ENCODE data around the gene TMEM11. TPM values are rescaled to one million over a fixed set of nuclear protein-coding genes. Genes with fewer than 3 reads are reported as not detected.

TMEM11 gene
- total RNA-seq, 3 donors from 2014 or later (not counting 1 experiment from before 2014, with no cell fraction given): 18.4 to 27.0 (median 18.6) TPM

- H3K9me3 Mint-ChIP-seq: no peaks in the 10 kb centered on the region
- Histone ChIP-seq H3K36me3 (ENCODE audit: control insufficient read depth, insufficient read depth, low read length) (no peaks in the 10 kb centered on the region), H3K27me3 (ENCODE audit: control insufficient read depth, insufficient read depth, low read length) (no peaks in the 10 kb centered on the region), H3K4me1 (ENCODE audit: control insufficient read depth, insufficient read depth, low read length) (peaks cover 31% of the 10 kb centered on the region), H3K9me3 (ENCODE audit: control insufficient read depth, insufficient read depth, low read length) (no peaks in the 10 kb centered on the region), H3K4me3 (ENCODE audit: low read length) (no peak overlapping the region), H3K27ac (ENCODE audit: low read length) (no peak overlapping the region)
- peak overlapping the region; percentile 96 for H3K4me3 Mint-ChIP-seq
- DNase-seq (no peak), ATAC-seq (no peak)
- intact Hi-C loops (cut with micrococcal nuclease): loop anchor here (2.0 kb wide), 3 partner anchors 89 to 295 kb away; partner anchors contain the start of genes DHRS7B and USP22
- TF ChIP-seq, protein P1, sequence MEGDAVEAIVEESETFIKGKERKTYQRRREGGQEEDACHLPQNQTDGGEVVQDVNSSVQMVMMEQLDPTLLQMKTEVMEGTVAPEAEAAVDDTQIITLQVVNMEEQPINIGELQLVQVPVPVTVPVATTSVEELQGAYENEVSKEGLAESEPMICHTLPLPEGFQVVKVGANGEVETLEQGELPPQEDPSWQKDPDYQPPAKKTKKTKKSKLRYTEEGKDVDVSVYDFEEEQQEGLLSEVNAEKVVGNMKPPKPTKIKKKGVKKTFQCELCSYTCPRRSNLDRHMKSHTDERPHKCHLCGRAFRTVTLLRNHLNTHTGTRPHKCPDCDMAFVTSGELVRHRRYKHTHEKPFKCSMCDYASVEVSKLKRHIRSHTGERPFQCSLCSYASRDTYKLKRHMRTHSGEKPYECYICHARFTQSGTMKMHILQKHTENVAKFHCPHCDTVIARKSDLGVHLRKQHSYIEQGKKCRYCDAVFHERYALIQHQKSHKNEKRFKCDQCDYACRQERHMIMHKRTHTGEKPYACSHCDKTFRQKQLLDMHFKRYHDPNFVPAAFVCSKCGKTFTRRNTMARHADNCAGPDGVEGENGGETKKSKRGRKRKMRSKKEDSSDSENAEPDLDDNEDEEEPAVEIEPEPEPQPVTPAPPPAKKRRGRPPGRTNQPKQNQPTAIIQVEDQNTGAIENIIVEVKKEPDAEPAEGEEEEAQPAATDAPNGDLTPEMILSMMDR (IDR thresholded peaks at IDR 0.05): no peak
- H3K27me3 Mint-ChIP-seq (ENCODE audit: low read depth in 2 of 2): no peaks in the 10 kb centered on the region
- WGBS (ENCODE audit: insufficient coverage): 91% methylated on average over 4 of the region's 6 CpGs
- H3K36me3 Mint-ChIP-seq: no peaks in the 10 kb centered on the region
- H3K27ac Mint-ChIP-seq: peak overlapping the region; percentile 92 to 95
- H3K4me1 Mint-ChIP-seq: peaks cover 34 to 42% of the 10 kb centered on the region in 2 donors
Measured at GRCh38 chr17:21215935-21216334, 2.0 kb upstream of the TMEM11 start.

GRCh38 chr17:21214777-21215541 lies 998 bp upstream of the TMEM11 start:
- TF ChIP-seq, protein P1 (IDR thresholded peaks at IDR 0.05): no peak
- 10% methylated on average over 23 of the region's 23 CpGs for WGBS (ENCODE audit: insufficient coverage)
- no peaks in the 10 kb centered on the region for H3K9me3 Mint-ChIP-seq
- peak overlapping the region; percentile 92 to 95 for H3K27ac Mint-ChIP-seq
- peak overlapping the region; percentile 99 for H3K4me3 ChIP-seq (ENCODE audit: low read length)
- H3K27ac ChIP-seq (ENCODE audit: low read length): peak overlapping the region; percentile 97
- H3K4me3 Mint-ChIP-seq: peak overlapping the region; percentile 96
- H3K36me3 ChIP-seq (ENCODE audit: control insufficient read depth, insufficient read depth, low read length): peaks cover 4% of the 10 kb centered on the region
- ATAC-seq (peak in 1 of 3 donors; percentile 1), DNase-seq (no peak)
- H3K36me3 Mint-ChIP-seq: no peaks in the 10 kb centered on the region
- H3K9me3 ChIP-seq (ENCODE audit: control insufficient read depth, insufficient read depth, low read length): no peaks in the 10 kb centered on the region
- H3K27me3 ChIP-seq (ENCODE audit: control insufficient read depth, insufficient read depth, low read length): no peaks in the 10 kb centered on the region
- intact Hi-C loops (cut with micrococcal nuclease): loop anchor here (1.0 to 5.0 kb wide), 5 partner anchors 52 to 296 kb away; partner anchors contain the start of genes DHRS7B, MAP2K3 and USP22
- no peaks in the 10 kb centered on the region for H3K27me3 Mint-ChIP-seq (ENCODE audit: low read depth in 2 of 2)
- H3K4me1 Mint-ChIP-seq: peaks cover 39 to 50% of the 10 kb centered on the region in 2 donors
- H3K4me1 ChIP-seq (ENCODE audit: control insufficient read depth, insufficient read depth, low read length): peaks cover 35% of the 10 kb centered on the region

DNA sequence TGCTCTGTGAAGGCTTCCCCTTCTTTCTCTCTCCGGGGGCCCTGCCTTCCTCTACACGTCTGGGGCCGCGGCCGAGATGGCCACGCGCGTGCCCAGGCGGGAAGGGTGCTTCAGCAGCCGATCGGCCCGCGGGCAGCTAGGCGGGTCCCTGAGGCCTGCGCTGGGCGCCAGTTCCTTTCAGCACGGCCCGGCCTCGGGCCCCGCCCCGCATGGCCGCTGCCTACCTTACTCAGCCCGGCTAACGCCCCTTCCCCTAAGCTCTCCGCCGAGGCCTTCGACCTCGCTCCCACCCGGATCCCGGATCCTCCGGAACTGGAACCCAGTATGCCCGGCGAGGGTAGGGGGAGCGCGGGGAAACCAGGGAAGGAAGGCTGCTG lies 335 bp downstream of the TMEM11 start:
- ATAC-seq (peak; percentile 0 to 10 (median 2)), DNase-seq (no peak)
- Mint-ChIP-seq H3K27ac (peak overlapping the region; percentile 92 to 95), H3K9me3 (no peaks in the 10 kb centered on the region), H3K36me3 (no peaks in the 10 kb centered on the region), H3K27me3 (ENCODE audit: low read depth in 2 of 2) (no peaks in the 10 kb centered on the region), H3K4me3 (peak overlapping the region; percentile 96), H3K4me1 (peaks cover 40 to 50% of the 10 kb centered on the region in 2 donors)
- intact Hi-C loops (cut with micrococcal nuclease): loop anchor here (1.0 to 5.0 kb wide), 5 partner anchors 54 to 297 kb away; partner anchors contain the start of genes DHRS7B, MAP2K3 and USP22
- Histone ChIP-seq H3K9me3 (ENCODE audit: control insufficient read depth, insufficient read depth, low read length) (no peaks in the 10 kb centered on the region), H3K36me3 (ENCODE audit: control insufficient read depth, insufficient read depth, low read length) (peaks cover 8% of the 10 kb centered on the region), H3K4me1 (ENCODE audit: control insufficient read depth, insufficient read depth, low read length) (peaks cover 35% of the 10 kb centered on the region), H3K27me3 (ENCODE audit: control insufficient read depth, insufficient read depth, low read length) (no peaks in the 10 kb centered on the region), H3K27ac (ENCODE audit: low read length) (peak overlapping the region; percentile 97), H3K4me3 (ENCODE audit: low read length) (peak overlapping the region; percentile 99)
- under 1% methylated on average over 35 of the region's 35 CpGs for WGBS (ENCODE audit: insufficient coverage)
- TF ChIP-seq, protein P1 (IDR thresholded peaks at IDR 0.05): no peak
